GM19351 (cell line): ENCODE measurements around the gene QSOX2.

Experiments used
- ATAC-seq: cut with Tn5 transposase; IDR thresholded peaks from one replicate; pipeline ENCODE4 v1.9.1; 2021; ENCODE audit warnings: mild to moderate bottlenecking, moderate library complexity; ENCODE audit not compliant: unreplicated experiment

The QSOX2 gene

GRCh38 chr9:136192289-136193126, 53.1 kb downstream of the QSOX2 start:
- ATAC-seq: no peak

GRCh38 chr9:136191960-136192286, 53.7 kb downstream of the QSOX2 start:
- ATAC-seq: no peak

DNA sequence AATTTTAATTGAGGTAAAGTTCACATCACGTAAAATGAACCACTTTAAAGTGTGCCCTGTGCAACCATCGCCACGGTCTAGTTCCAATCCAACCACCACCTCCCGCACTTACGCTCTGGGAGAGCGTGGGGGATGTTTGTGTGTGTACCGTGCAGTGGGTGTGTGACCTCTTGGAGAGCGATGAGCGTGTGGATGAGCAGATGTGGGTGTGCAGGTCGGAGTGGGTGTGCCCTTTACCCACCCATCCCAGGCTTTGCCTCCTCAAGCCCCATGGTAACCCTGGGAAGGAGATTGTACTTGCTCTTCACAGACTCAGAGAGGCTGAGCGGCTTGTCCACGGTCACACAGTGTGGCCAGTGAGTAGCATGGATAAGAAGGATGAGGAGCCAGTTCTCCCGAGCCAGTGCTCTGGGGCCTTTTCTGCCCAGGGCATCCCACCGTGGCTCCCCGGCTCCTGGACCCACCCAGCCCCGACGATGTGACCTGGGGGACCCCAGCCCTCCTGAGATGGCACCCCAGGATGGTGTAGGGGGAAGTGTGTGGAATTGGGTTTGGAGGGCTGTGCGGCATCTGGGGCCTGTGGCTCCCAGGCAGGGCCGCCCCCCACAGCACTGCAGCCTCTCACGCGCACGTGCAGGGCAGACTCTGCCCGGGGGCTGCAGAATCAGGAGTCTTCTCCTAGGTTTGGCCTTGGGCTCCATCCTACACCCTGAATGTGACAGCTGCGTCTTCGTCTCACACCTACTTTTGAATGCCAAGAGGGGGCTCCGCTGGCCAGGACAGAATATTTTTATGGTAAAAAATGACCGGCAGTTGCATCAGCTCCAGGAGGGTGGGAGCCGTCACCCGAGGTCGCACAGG, 54.3 kb downstream of the QSOX2 start:
- no peak for ATAC-seq

GRCh38 chr9:136190656-136191055, 55.0 kb downstream of the QSOX2 start:
- ATAC-seq: no peak

GRCh38 chr9:136190237-136190601, 55.4 kb downstream of the QSOX2 start:
- ATAC-seq: no peak

GRCh38 chr9:136189394-136190236, 56.0 kb downstream of the QSOX2 start:
- ATAC-seq: no peak

- no peak for ATAC-seq
Measured at GRCh38 chr9:136187683-136188586, 57.7 kb downstream of the QSOX2 start.

DNA sequence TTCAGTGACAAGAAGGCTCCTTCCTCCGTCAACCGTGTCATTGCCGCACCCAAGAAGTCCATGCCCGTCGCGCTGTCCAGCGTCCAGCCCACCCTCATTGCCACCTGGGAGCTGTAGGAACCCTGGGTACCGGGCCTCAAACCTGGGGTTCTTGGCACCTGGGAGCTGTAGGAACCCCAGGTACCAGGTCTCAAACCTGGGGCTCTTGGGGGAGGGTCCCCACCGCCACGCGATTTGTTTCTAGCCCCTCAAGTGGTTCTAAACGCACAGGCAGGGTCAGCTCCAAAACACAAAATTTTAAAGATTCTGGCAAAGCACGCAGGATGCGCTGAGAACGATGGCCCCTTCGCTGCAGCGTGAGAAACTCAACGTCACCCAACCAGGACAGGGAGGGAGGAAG, 58.4 kb downstream of the QSOX2 start:
- no peak for ATAC-seq

GRCh38 chr9:136186386-136186785, 59.2 kb downstream of the QSOX2 start:
- no peak for ATAC-seq

- ATAC-seq: no peak
Measured at GRCh38 chr9:136185596-136186366, 59.8 kb downstream of the QSOX2 start.

DNA sequence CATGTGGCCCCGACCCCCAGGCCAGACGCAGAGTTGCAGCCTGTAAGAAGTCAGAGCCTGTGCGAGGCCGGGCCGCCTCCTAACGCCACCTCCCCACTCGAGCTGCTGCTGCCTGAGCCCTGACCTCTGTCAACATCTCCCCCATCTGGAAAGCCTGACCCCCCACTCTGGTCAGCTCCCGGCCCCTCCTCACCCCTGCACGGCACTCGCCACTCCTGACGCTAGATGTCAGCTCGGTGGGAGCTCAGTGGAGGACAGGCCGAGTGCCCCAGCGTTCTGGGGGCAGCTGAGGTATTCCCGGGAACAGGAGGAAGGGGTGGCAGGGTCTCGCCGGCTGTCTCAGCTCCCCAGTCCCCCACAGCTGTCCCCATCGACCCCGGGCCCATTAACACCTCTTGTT, 60.5 kb downstream of the QSOX2 start:
- ATAC-seq: no peak

- no peak for ATAC-seq
Measured at GRCh38 chr9:136182850-136183422, 62.7 kb downstream of the QSOX2 start.

- no peak for ATAC-seq
Measured at GRCh38 chr9:136182420-136182787, 63.2 kb downstream of the QSOX2 start.

DNA sequence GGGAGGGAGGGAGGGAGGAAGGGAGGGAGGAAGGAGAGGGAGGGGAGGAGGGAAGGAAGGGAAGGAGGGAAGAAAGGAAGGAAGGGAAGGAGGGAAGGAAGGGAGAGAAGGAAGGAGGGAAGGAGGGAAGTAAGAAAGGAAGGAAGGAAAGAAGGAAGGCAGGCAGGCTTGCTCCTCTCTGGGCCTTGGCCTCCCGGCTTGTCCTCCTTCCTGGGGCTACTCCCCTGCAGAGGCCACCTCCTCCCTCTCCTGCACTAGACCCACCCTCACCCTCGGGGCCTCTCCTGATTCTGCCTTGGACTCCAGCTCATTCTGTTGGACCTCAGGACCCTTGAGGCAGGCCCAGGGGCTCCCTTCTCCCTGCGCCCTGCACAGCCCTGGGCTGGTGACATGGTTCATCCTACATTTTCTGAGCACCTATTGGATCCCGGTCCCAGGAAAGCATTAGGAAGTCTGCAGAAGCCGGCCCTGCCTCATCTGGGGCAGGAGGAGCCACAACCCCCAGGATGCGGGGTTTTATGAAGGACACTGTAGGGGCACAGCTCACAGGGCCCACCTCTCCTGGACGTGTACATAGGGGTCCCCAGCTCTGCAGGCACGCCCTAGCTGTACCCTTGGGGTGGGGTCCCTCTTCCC, 63.7 kb downstream of the QSOX2 start:
- ATAC-seq: no peak

DNA sequence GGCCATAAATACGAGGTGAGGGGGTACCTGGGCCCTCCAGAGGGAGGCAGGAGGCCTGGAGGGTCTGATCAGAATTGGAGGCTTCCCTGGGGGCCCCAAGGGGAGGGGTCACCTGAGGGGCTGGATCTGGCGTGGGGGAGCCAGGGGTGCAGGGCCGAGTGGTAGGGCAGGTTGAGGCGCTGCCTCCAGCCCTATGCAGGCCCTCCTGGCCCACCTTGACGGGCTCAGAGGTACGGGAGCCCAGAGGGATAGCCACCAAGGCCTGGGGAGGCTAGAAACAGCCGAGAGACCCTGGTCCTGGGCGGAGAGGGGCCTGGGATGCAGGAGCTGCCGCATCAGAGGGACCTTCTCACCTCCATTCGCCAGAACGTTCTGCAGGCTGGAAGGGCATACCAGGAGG, 65.0 kb downstream of the QSOX2 start:
- no peak for ATAC-seq

- ATAC-seq: no peak
Measured at GRCh38 chr9:136179761-136180160, 65.9 kb downstream of the QSOX2 start.

DNA sequence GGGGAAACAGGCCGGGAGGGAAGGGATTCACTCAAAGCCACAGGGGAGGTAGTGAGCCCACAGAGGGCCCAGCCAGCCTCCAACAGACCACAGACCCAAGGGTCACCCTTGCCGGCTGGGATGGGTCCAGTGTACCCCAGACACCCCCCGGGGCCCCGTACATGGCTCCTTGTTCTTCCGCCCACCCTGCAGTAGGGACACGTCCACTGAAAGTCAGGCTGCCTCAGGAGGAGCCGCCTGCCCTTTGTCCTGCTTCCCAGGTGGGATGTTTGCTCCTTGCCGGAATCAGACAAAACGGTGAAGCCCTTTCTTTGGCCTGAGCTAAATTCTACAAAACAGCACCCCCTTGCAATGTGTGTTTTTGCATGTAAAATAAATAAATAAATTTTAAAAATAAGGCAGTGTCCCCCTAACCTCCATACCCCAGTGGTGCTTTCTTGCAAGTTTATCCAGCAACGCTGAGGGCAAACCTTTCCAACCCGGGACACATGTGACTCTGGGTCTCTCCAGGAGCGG, 66.5 kb downstream of the QSOX2 start:
- no peak for ATAC-seq

DNA sequence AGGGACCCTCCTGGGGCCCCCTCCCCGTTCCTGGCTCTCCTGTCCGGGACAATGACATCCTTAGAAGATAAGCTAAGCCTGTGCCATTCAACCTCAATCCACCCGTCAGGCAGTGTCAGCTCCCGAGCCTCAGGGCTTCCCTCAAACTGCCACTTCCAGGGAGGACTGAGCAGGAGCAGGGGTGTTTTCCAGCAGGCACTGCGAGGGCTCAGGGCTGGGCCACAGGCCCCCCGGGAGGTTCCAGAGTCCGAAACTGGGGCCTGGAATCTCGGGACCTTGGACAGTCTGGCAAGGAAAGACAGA, 66.9 kb downstream of the QSOX2 start:
- ATAC-seq: no peak
